ENCODE data around the gene KCNN2.

The KCNN2 gene

GRCh38 chr5:114362977-114363761 is 1.3 kb downstream of the KCNN2 start:
- DNase-seq (ENCODE audit: low spot score) = no peak

- DNase-seq (ENCODE audit: low spot score) = no peak
These were observed 2.0 kb downstream of the KCNN2 start for GRCh38 chr5:114363837-114364236.

- no peak for DNase-seq (ENCODE audit: low spot score)
These were observed 5.2 kb downstream of the KCNN2 start for GRCh38 chr5:114367029-114367428.

- no peak for DNase-seq (ENCODE audit: low spot score)
These were observed 8.0 kb downstream of the KCNN2 start for GRCh38 chr5:114369680-114370417.

GRCh38 chr5:114377050-114377844 is 15.4 kb downstream of the KCNN2 start:
- DNase-seq (ENCODE audit: low spot score) = no peak

GRCh38 chr5:114377946-114378345 is 16.1 kb downstream of the KCNN2 start:
- DNase-seq (ENCODE audit: low spot score) = no peak

GRCh38 chr5:114380721-114381120 is 18.9 kb downstream of the KCNN2 start:
- no peak for DNase-seq (ENCODE audit: low spot score)

- no peak for DNase-seq (ENCODE audit: low spot score)
These were observed 25.6 kb downstream of the KCNN2 start for GRCh38 chr5:114387433-114387832.

GRCh38 chr5:114390431-114390830 is 28.6 kb downstream of the KCNN2 start:
- DNase-seq (ENCODE audit: low spot score) = no peak

GRCh38 chr5:114391321-114391720 is 29.5 kb downstream of the KCNN2 start:
- no peak for DNase-seq (ENCODE audit: low spot score)

GRCh38 chr5:114393159-114393558 is 31.3 kb downstream of the KCNN2 start:
- DNase-seq (ENCODE audit: low spot score) = no peak

GRCh38 chr5:114402206-114402605 is 40.3 kb downstream of the KCNN2 start:
- DNase-seq (ENCODE audit: low spot score) = no peak

- no peak for DNase-seq (ENCODE audit: low spot score)
These were observed 45.9 kb downstream of the KCNN2 start for GRCh38 chr5:114407783-114408182.

GRCh38 chr5:114408847-114409246 is 47.0 kb downstream of the KCNN2 start:
- DNase-seq (ENCODE audit: low spot score) = no peak

- DNase-seq (ENCODE audit: low spot score) = no peak
These were observed 49.6 kb downstream of the KCNN2 start for GRCh38 chr5:114411380-114411931.

- no peak for DNase-seq (ENCODE audit: low spot score)
These were observed 50.8 kb downstream of the KCNN2 start for GRCh38 chr5:114412510-114413171.

GRCh38 chr5:114415760-114416159 is 53.9 kb downstream of the KCNN2 start:
- DNase-seq (ENCODE audit: low spot score) = no peak

- no peak for DNase-seq (ENCODE audit: low spot score)
These were observed 54.4 kb downstream of the KCNN2 start for GRCh38 chr5:114416254-114416653.

GRCh38 chr5:114417519-114417918 is 55.6 kb downstream of the KCNN2 start:
- DNase-seq (ENCODE audit: low spot score) = no peak

- DNase-seq (ENCODE audit: low spot score) = no peak
These were observed 56.6 kb downstream of the KCNN2 start for GRCh38 chr5:114418176-114419066.

- no peak for DNase-seq (ENCODE audit: low spot score)
These were observed 57.2 kb downstream of the KCNN2 start for GRCh38 chr5:114419067-114419388.
